NCI-H2107 treated with DMSO at 0.1 percent for 48 hours (cell line): Measurements from ENCODE around the gene UPK3A.

Source experiments
- DNase-seq: peaks from one replicate; lab custom pipeline; 2025; ENCODE audit not compliant: unreplicated experiment; lab: John Stamatoyannopoulos, UW

Gene UPK3A

GRCh38 chr22:45284705-45285262 is at the start of gene UPK3A:
Gene UPK3A, plus strand, starts transcription at chr22:45284949. Its CDS starts 65 bp downstream, at chr22:45285014.
- no peak for DNase-seq

DNA sequence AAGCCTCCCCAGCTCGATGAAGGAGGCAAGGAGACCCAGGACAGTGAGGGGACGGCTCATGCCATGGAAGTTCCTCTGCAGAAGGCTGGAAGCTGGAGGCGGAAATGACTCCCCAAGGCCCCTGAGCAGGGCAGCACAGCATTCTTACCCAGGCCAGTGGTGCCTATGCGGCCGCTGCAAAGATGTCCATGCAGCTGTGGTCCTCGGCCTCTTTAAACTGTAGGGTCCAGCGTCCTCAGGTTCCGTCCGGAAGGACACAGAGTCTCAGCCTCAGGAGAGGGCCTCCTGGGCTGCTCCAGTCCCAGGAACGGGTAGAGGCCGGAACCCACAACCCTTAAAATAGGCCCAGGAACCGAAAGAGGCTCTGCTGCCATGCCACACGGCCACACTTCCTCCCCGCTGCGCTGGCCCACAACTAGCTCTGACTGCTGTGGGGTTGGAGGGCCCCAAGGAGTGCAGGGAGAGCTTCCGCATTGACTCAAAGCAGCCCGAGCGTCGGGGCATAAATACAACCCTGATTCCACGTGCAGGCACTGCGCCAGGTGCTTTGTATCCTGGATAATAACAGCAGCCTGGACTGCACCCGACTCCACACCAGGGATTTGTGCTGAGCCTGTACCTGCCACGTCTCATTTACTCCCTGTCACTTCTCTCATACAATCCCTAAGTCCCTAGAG is 49.5 kb upstream of the UPK3A start:
- DNase-seq: peak; percentile 91

DNA sequence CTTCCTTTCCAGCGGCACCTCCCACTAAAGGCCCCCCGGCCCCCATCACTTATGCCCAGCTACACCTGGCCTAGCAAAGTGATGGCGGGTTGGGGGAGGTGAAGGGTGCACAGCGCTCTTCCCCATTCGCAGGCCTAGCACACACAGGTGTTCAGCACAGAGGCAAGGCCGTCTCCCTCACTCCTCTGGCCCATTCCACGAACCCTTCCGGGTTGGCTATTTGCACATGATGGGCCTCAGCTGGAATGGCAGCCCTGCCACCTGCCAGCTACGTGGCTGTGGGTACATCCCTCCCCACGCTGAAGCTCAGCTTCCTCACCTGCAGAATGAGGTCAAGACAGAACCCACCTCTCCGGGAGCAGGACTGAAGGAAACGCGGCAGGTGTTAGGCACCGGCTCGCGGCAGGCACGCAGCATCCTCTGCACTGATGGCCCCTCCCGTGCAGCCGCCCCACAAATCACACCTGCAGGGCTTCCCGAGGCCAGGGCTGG is 48.9 kb upstream of the UPK3A start:
- DNase-seq: peak; percentile 39

GRCh38 chr22:45237065-45237990 is 47.4 kb upstream of the UPK3A start:
- DNase-seq: no peak

DNA sequence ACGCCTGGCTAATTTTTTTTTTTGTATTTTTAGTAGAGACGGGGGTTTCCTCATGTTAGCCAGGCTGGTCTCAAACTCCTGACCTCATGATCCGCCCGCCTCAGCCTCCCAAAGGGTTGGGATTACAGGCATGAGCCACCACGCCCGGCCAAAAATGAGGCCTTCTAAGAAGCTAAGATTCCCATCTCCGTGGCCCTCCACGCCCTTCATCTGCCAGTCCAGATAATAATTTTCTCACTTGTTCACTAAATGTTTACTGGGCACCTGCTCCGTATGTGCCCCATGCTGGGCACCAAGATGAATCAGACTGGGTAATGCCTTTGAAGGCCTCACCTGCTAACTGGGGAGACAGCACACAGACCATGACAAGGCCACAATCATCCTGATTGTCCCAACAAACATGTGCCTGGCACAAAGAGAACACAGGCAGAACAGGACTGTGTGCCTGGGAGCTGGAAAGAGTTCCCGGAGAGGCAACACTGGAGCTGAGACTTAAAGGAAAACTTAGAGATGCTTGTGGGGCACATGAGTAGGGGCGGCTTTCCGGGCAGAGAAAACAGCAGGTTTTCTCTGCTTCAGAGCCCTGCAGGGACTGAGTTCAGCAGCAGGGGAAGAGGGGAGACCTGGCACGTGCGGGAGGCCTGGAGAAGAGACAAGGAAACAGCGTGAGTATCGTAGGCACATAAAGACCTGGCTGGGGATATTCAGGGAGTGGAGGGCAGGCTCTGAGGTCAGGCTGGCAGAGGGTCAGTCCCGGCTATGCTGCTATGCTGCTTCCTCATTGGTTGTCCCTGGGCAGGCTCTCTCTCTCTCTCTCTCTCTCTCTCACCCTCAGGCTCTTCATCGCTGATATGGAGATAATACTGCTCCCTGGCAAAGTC is 46.4 kb upstream of the UPK3A start:
- no peak for DNase-seq

DNA sequence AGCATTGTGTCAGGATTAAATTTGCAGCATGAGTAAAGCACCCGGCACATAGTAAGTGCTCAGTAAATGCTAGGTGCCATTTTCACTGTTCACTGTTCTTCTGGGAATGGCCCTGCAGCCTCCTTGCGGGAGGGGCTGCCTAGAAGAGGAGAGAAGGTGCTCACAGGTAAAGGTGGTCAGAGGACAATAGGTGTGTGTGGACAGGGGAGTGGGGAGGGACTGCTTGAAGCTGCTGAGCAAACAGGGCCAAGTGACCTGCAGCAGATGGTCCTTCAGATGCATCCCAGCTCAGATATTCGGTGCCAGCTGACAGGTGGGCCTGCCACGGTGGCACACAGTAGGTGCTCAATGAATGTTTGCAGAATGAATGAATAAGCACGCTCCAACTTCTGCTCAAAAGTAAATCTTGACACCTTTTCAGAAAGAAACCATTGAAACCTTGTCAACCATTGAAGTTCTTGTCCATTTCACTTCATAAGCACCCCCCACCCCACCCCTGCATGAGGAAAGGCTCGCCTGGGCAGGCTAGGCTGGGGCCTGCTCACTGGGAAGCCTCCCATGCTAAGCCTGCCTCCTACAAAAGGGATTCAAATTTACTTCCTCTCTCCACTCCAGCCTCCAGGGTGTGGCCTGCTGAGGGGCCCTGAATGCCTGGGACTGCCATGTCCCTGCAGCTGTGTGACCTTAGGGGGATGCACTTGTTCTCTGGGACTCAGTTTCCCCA is 45.6 kb upstream of the UPK3A start:
- no peak for DNase-seq

- no peak for DNase-seq
Observed at GRCh38 chr22:45239681-45240051, 45.1 kb upstream of the UPK3A start.

DNA sequence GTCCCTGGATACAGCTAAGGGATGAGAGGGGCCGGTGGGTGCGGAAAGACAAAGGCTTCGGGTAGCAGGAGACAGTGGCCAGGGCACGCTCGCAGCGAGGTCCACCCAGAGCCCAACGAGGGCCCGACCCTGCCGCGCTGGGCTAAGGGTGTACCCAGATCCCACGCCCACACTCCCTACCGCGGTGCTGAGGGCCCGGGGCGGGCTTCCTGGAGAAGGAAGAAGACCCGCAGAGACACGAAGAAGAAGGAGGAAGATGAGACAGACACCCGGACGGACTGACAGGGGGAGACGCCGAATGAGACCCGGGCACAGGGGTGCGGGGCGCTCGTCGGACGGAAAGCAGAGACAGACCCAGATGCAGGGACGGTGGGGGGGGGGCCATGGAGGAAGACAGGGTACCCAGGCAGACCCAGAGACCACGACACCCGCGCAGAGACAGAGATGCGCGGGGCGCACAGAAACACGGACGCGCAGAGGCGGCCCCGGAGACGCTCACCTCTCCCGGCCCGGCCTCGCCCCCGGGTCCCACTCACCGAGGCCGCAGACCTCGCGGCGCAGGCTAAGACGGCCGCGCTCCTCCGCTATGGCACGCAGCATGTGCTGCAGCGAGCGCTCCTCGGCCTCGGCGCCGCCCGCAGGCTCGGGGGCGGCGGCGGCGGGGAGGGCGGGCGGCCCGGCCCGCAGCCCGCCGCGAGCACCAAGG is 44.5 kb upstream of the UPK3A start:
- no peak for DNase-seq

DNA sequence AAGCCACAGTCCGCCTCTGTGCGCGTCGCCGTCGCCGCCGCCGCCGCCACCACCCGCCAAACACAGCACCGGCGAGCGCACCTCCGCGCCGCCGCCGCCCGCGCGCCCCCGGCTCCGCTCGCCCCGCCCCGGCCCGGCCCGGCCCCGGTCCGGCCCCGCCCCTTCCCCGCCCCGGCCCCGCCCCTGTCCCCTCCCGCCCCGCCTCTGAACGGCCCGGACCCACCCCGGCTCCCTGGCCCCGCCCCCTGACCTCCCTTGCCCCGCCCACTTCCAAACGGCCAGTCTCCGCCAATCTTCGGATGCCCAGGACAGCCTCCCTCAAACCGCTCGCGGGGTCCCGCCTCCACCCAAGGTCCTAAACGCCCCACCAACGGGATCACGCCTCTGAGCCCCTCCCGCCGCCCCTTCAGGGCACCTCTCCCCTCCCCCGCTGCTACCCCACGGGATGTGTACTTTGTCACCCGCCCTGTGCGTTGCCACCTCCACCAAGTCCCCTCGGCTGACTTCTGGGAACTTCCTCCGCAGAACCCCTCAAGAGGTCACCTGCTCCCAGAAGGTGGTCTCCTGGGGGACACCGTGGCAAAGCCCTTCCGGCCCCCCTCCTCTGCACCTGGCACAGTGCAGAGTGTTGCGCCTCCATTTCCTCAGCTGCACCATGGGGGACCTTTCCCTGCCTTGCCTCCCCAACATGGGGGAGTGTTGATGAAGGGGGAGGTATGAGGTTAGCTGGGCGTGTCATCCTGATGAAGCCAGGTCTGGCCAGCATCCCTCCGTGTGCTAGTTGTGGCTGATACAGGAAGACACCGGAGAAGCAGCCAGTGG is 43.7 kb upstream of the UPK3A start, which contains the start of gene KIAA0930:
Gene KIAA0930, minus strand, starts transcription at position 85 of the 822 bp plus-strand sequence. CDS start 191 bp downstream, outside the sequence.
- DNase-seq: no peak

GRCh38 chr22:45242778-45243191 is 42.0 kb upstream of the UPK3A start:
- DNase-seq: peak; percentile 18

GRCh38 chr22:45244916-45245315 is 39.8 kb upstream of the UPK3A start:
- no peak for DNase-seq

- DNase-seq: no peak
Observed at GRCh38 chr22:45246060-45246985, 38.4 kb upstream of the UPK3A start.

DNA sequence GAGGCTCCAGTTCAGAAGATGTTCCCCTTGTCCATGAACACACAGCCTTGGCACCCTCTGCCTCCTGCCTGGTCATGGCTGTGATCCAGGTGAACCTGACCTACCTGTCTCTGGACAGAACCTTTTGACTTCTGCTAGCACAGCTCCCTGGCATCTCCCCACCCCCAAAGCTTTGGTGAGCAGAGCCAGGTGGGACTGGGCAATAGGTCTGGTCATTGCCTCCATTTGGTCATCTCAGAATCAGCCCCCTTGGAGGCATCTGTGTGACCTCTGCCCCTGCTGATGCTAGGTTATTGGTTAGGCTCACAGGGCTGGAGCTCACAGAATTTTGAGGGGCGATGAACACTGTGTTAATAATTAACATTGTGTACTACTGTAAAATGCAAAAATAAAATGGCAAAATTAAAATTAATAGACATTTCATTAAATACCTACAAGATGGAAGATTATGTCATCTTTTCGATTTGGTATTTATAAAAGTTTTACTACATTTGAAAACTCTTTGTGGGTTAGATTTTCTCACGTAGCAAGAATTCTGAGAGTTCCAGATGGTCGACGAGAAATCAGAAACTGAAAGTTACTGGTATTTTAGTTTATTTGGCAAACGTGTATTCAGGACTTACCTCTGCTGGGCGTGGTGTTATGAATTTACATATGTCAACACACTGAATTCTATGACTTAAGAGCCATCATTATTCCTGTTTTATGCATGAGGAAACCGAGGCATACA is 35.8 kb upstream of the UPK3A start:
- DNase-seq: no peak

DNA sequence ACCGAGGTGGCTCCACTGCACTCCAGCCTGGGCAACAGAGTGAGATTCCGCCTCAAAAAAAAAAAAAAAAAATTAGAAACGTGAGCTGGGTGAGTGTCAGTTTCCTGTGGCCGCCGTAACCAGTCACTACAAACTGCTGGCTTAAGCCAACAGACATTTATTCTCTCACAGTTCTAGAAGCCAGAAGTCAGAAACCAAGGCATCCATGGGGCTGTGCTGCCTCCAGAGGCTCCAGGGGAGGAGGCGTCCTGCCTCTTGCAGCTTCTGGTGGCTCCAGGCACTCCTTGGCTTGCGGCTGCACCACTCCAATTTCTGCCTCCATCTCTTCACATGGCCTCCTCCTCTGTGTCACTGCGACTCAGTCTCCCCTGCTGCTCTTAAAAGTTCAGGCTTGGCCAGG is 32.9 kb upstream of the UPK3A start:
- no peak for DNase-seq

- DNase-seq: no peak
Observed at GRCh38 chr22:45253039-45253641, 31.6 kb upstream of the UPK3A start.

DNA sequence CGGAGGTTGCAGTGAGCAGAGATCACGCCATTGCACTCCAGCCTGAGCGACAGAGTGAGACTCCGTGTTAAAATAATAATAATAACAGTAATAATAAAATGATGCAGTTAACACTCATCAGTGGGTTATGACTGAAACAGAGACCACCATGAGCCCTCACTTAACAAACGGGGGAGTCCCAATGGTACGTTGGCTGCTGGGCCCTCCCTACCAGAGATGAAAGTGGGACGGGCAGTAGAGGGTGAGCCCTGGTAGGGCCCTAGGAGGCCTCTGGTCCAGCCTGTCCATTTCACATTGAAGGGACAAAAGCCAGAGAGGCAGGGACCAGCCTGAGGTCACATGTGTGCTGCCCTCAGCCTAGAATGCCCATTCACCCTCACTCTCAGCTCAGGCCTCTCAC is 30.4 kb upstream of the UPK3A start:
- DNase-seq: no peak
